Nephron progenitor cell (in vitro differentiated cells): ENCODE data around the gene HACD2.

ENCODE experiments used
- DNase-seq: peaks from one replicate; pipeline ENCODE4 v3.0.0; 2021
- H3K27ac Mint-ChIP-seq: 2 replicates; pipeline ENCODE4 v1.8.0; 2021; ENCODE audit warnings: mild to moderate bottlenecking, moderate library complexity, mixed read lengths
- H3K27me3 Mint-ChIP-seq: 2 replicates; pipeline ENCODE4 v1.8.0; 2021; ENCODE audit warnings: mild to moderate bottlenecking, low read depth, mixed read lengths; ENCODE audit not compliant: poor library complexity
- H3K36me3 Mint-ChIP-seq: 2 replicates; pipeline ENCODE4 v1.8.0; 2021; ENCODE audit warnings: low read depth, mixed read lengths
- H3K4me1 Mint-ChIP-seq: 2 replicates; pipeline ENCODE4 v1.8.0; 2021; ENCODE audit warnings: mixed read lengths
- H3K4me3 Mint-ChIP-seq: 2 replicates; pipeline ENCODE4 v1.8.0; 2021; ENCODE audit warnings: mild to moderate bottlenecking, moderate library complexity, mixed read lengths
- H3K9me3 Mint-ChIP-seq: 2 replicates; pipeline ENCODE4 v1.8.0; 2021; ENCODE audit warnings: mild to moderate bottlenecking, moderate library complexity, mixed read lengths
- CTCF ChIP-seq: fragments of 200-600 bp; sonication (generic); IDR thresholded peaks from 2 replicates; pipeline ENCODE4 v1.5.0; 2021; ENCODE audit warnings: antibody characterized with exemption

The HACD2 gene

GRCh38 chr3:123481071-123481470 lies 103.8 kb downstream of the HACD2 start:
- Mint-ChIP-seq H3K27me3 (peaks cover 29% of the 10 kb centered on the region), H3K27ac (peak overlapping the region; percentile 11), H3K9me3 (no peaks in the 10 kb centered on the region), H3K4me1 (peaks cover 24% of the 10 kb centered on the region), H3K4me3 (no peak overlapping the region), H3K36me3 (no peaks in the 10 kb centered on the region)
- no peak for DNase-seq
- TF ChIP-seq CTCF = no peak

GRCh38 chr3:123480428-123480827 lies 104.4 kb downstream of the HACD2 start:
- TF ChIP-seq CTCF = no peak
- Mint-ChIP-seq H3K27ac (peak overlapping the region; percentile 11), H3K9me3 (no peaks in the 10 kb centered on the region), H3K27me3 (peaks cover 29% of the 10 kb centered on the region), H3K36me3 (no peaks in the 10 kb centered on the region), H3K4me1 (peaks cover 29% of the 10 kb centered on the region), H3K4me3 (no peak overlapping the region)
- DNase-seq = no peak

GRCh38 chr3:123479891-123480290 lies 105.0 kb downstream of the HACD2 start:
- Mint-ChIP-seq H3K36me3 (no peaks in the 10 kb centered on the region), H3K27me3 (peaks cover 29% of the 10 kb centered on the region), H3K4me1 (peaks cover 34% of the 10 kb centered on the region), H3K27ac (no peak overlapping the region), H3K9me3 (no peaks in the 10 kb centered on the region), H3K4me3 (no peak overlapping the region)
- no peak for TF ChIP-seq CTCF
- DNase-seq = no peak

GRCh38 chr3:123478314-123478713 lies 106.5 kb downstream of the HACD2 start:
- Mint-ChIP-seq H3K27ac (no peak overlapping the region), H3K9me3 (no peaks in the 10 kb centered on the region), H3K27me3 (peaks cover 29% of the 10 kb centered on the region), H3K4me3 (no peak overlapping the region), H3K4me1 (peaks cover 34% of the 10 kb centered on the region), H3K36me3 (no peaks in the 10 kb centered on the region)
- no peak for TF ChIP-seq CTCF
- DNase-seq = no peak

- no peaks in the 10 kb centered on the region for H3K36me3 Mint-ChIP-seq
- H3K27me3 Mint-ChIP-seq = peaks cover 29% of the 10 kb centered on the region
- no peak for TF ChIP-seq CTCF
- no peak overlapping the region for H3K4me3 Mint-ChIP-seq
- peaks cover 34% of the 10 kb centered on the region for H3K4me1 Mint-ChIP-seq
- H3K9me3 Mint-ChIP-seq = no peaks in the 10 kb centered on the region
- DNase-seq = no peak
- H3K27ac Mint-ChIP-seq = no peak overlapping the region
Measured at GRCh38 chr3:123476967-123477750, 107.7 kb downstream of the HACD2 start.

GRCh38 chr3:123475786-123476185 lies 109.1 kb downstream of the HACD2 start:
- no peak for TF ChIP-seq CTCF
- H3K9me3 Mint-ChIP-seq = no peaks in the 10 kb centered on the region
- DNase-seq = no peak
- no peak overlapping the region for H3K4me3 Mint-ChIP-seq
- no peak overlapping the region for H3K27ac Mint-ChIP-seq
- peaks cover 29% of the 10 kb centered on the region for H3K27me3 Mint-ChIP-seq
- peaks cover 34% of the 10 kb centered on the region for H3K4me1 Mint-ChIP-seq
- no peaks in the 10 kb centered on the region for H3K36me3 Mint-ChIP-seq
